Neutrophil (primary cell): ENCODE results near the gene C1orf53.

ENCODE experiments used
- H3K27ac ChIP-seq: fragments of 200-600 bp; sonication (generic); 2 replicates; pipeline ENCODE4 v1.5.1; 2016; ENCODE audit warnings: mild to moderate bottlenecking, moderate library complexity
- H3K27me3 ChIP-seq: fragments of 200-600 bp; sonication (generic); 2 replicates; pipeline ENCODE4 v1.6.0; 2016; ENCODE audit warnings: mild to moderate bottlenecking
- H3K36me3 ChIP-seq: fragments of 200-600 bp; sonication (generic); 2 replicates; pipeline ENCODE4 v1.5.1; 2017
- H3K4me1 ChIP-seq, 2 experiments: fragments of 200-600 bp in 1 of 2; sonication (generic) in 1 of 2; 1 replicate in 1 of 2; 2 replicates in 1 of 2; pipeline versions ENCODE4 v1.5.1 to v1.6.1; 2013 to 2016; ENCODE audit warnings: low read depth in 1 of 2, low read length in 1 of 2, mild to moderate bottlenecking in 1 of 2, moderate library complexity in 1 of 2; ENCODE audit not compliant: control insufficient read depth in 1 of 2, insufficient read depth in 1 of 2
- H3K4me3 ChIP-seq, 2 experiments: fragments of 200-600 bp in 1 of 2; sonication (generic) in 1 of 2; 1 replicate in 1 of 2; 2 replicates in 1 of 2; pipeline ENCODE4 v1.5.1; 2013 to 2016; ENCODE audit warnings: low read depth in 1 of 2, low read length in 1 of 2, mild to moderate bottlenecking in 1 of 2, moderate library complexity in 1 of 2
- H3K9me3 ChIP-seq: fragments of 200-600 bp; sonication (generic); 2 replicates; pipeline ENCODE4 v1.5.1; 2016
- CTCF ChIP-seq: fragments of 200-600 bp; sonication (generic); IDR thresholded peaks from 2 replicates; pipeline ENCODE4 v1.5.1; 2016; ENCODE audit warnings: antibody characterized with exemption

Gene C1orf53

GRCh38 chr1:197903196-197903514, 725 bp downstream of the C1orf53 start:
- H3K27me3 ChIP-seq: peaks cover 100% of the 10 kb centered on the region
- H3K27ac ChIP-seq: no peak overlapping the region
- peak overlapping the region; percentile 62 to 67 for H3K4me3 ChIP-seq
- H3K4me1 ChIP-seq: peaks cover 11 to 13% of the 10 kb centered on the region in 2 experiments
- no peak for TF ChIP-seq CTCF
- H3K9me3 ChIP-seq: no peaks in the 10 kb centered on the region
- no peaks in the 10 kb centered on the region for H3K36me3 ChIP-seq

- Histone ChIP-seq H3K27ac (no peak overlapping the region), H3K27me3 (peaks cover 100% of the 10 kb centered on the region), H3K4me3 (no peak overlapping the region), H3K4me1 (peaks cover 11 to 13% of the 10 kb centered on the region in 2 experiments), H3K9me3 (no peaks in the 10 kb centered on the region), H3K36me3 (no peaks in the 10 kb centered on the region)
- no peak for TF ChIP-seq CTCF
Measured at GRCh38 chr1:197904126-197904787, 1.8 kb downstream of the C1orf53 start.

DNA sequence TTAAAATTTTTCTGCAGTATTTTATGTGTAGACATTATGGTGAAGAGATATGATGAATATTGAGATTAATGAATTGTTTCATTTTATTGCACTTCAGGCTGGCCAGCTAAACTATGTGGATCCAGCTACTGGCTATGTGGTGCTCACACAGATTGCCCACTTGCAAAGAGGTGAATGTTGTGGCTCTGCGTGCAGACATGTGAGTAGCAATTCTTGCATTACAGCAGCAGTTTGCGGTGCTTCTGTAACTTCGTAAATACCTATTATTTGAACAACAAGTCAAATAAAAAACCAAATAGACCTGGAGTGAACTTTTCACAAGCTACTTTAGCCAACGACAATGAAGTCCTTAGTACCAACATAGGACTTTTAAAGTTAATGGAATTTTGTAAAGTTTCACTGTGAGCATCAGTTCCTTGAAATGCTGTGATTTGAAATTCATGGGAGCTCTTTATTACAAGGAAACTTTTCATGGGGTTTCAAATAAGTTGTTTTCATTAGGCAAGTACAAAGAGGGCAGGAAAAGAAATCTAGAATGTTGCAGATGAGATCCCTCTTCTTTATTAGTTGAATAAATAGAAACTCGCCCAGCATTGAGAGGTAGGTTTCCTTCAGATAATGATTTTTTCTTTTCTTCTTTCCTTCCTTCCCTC, 3.4 kb downstream of the C1orf53 start:
- Histone ChIP-seq H3K27me3 (peaks cover 100% of the 10 kb centered on the region), H3K4me1 (peaks cover 11 to 18% of the 10 kb centered on the region in 2 experiments), H3K9me3 (no peaks in the 10 kb centered on the region), H3K4me3 (no peak overlapping the region), H3K36me3 (no peaks in the 10 kb centered on the region), H3K27ac (no peak overlapping the region)
- no peak for TF ChIP-seq CTCF

GRCh38 chr1:197907846-197908616, 5.6 kb downstream of the C1orf53 start:
- Histone ChIP-seq H3K4me3 (no peak overlapping the region), H3K9me3 (no peaks in the 10 kb centered on the region), H3K27me3 (peaks cover 100% of the 10 kb centered on the region), H3K36me3 (no peaks in the 10 kb centered on the region), H3K27ac (no peak overlapping the region), H3K4me1 (peaks cover 16 to 28% of the 10 kb centered on the region in 2 experiments)
- TF ChIP-seq CTCF: no peak

GRCh38 chr1:197908716-197909220, 6.3 kb downstream of the C1orf53 start:
- Histone ChIP-seq H3K27ac (no peak overlapping the region), H3K9me3 (no peaks in the 10 kb centered on the region), H3K36me3 (no peaks in the 10 kb centered on the region), H3K4me3 (no peak overlapping the region), H3K27me3 (peaks cover 100% of the 10 kb centered on the region), H3K4me1 (peaks cover 17 to 31% of the 10 kb centered on the region in 2 experiments)
- TF ChIP-seq CTCF: no peak
